ENCODE results near the gene NDC80. TPM values are rescaled to one million over a fixed set of nuclear protein-coding genes. Genes with fewer than 3 reads are reported as not detected.
"Not testable (repeated sequence)": the region's sequence is repeated elsewhere in the genome, so short reads cannot be mapped to it uniquely, and the experiment has no call there.

The NDC80 gene
- polyA plus RNA-seq, 1 donor = 8.9 TPM

DNA sequence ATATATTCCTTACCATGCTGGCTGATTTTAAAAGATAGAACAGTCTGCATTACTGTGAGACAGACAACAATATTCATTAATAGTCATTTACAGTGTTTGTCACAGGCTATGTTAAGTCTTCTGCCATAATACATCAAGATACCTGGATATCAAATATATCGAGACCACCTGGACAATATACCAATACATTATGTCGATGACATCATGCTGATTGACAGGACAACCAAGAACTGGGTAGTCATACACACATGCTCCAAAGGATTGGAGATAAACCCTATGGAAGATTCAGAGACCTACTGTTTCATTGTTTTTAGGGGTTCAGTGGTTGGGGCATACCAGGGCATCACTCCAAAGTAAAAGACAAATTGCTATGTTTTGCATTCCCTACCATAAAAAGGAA is 57.6 kb downstream of the NDC80 start:
- DNase-seq = no peak

DNA sequence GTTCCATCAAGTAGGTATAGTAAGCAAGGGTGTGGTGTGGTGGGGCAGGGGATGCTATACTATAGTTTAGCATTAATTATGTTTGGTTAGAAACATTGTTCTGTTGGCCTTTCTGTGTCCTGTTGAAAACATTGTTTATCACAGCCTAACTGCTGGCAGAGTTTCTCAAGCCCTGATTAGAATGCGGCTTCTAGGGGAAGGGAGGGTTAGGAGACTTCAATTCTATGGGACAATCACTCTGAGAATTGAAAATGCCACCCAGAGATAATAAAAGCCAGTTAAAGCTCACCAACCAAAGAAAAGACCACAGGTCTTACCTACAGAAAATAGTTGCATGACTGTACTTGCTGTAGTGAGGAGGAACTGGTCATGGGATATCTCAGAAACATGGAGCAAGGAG is 64.2 kb downstream of the NDC80 start:
- no peak for DNase-seq

DNA sequence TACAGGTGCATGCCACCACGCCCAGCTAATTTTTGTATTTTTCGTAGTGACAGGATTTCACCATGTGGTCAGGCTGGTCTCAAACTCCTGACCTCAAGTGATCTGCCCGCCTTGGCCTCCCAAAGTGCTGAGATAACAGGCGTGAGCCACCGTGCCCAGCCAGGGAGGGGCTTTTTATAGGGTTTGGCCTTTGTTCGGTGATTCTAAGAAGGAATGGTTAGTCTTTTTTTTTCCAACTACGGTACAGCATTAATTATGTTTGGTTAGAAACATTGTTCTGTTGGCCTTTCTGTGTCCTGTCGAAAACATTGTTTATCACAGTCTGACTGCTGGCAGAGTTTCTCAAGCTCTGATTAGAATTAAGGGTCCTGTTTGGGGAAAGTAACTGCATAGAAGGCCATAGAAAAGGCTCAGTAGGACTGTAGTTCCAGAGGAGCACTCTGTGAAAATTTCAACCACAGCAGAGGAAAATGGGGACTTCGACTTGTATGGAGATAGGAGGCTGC is 64.8 kb downstream of the NDC80 start:
- peak; percentile 6 for DNase-seq

DNA sequence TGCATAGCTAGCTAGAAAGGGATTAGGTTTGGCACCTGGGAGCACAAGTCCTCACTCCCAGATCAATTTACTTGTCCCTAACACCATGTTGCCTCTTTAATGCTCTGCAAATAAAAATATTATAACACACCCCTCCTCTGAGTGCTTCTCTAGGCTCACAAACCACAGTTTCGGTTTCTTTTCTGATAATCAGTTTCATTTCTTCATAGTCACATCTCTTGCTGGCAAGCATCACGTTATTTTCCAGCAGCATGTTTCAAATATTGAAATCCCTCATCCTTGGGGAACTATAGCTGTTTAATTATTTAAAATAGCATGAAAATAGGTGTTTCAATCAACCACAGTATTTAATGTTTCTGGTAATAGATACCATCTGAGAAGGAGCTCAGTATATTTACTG is 70.3 kb downstream of the NDC80 start:
- peak; percentile 40 for DNase-seq

DNA sequence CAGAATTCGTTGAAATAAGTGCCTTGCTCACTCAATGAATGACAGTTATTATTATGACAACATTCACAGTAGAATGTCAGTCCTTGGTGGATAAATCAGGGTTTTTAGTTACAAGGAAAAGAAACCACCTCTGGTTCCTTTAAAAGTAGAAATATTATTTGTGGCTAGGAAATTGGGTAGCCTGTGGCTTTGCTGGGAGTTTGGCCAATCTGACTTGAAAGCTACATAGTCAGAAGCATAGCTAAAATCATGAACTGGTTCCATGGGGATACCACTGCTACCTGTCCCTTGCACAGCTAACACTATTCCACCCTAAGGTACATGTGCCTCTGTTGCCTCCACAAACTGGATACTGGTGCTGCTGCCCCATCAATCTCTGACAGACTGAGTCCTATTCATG is 71.4 kb downstream of the NDC80 start:
- no peak for DNase-seq

DNA sequence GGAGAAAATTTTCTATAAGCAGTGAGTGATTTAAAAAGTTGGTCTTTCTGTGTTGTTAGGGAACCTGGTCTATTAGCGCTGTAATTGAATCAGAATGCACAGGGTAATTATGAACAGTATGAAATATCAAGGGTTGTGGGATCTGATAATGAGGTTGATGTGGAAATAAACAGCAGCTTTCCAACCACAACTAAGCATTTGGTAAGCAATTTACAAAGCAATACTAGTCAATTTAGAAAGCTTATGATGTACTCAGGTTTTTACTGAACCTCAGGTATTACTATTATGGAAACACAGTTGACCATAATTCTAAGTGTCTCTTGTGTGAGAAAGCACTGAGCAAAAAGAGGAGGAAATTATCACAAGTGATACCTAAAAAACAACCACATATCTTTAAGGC is 73.2 kb downstream of the NDC80 start:
- DNase-seq = no peak

DNA sequence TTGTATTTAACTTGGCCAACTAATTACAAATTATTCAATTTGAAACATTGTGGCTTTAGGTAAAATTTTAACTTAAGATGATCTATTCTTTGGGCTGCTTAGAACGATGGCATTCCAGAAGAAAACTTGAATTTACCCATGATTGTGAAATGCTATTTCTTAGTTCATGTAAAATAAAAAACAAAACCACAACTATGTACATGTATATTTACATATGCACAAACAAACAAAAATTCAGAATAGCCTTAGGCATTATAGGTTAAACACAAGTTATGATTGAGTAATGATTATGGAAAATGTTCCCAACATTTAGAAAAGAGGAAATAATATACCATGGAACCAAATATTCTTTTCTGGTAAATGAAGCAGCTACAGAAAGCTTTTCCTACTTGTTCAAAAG is 80.6 kb downstream of the NDC80 start:
- no peak for DNase-seq

DNA sequence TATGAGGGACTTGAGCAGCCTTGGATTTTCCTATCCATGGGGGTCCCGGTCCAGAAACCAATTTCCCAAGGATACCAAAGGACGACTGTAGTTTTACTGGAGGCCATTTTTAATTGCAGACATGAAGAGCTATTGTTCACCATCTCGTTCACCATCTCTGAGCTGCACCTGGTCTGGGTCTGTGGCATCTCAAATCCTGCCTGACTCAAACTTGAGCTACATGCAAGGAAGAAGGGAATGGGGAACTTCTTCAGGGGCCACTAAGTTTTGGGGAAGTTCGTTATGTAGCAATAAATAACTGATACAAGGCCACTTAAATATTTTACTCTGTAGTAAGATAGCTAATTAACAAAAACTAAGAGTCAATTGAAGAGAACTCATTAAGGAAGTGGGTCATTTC is 82.1 kb downstream of the NDC80 start:
- no peak for DNase-seq

DNA sequence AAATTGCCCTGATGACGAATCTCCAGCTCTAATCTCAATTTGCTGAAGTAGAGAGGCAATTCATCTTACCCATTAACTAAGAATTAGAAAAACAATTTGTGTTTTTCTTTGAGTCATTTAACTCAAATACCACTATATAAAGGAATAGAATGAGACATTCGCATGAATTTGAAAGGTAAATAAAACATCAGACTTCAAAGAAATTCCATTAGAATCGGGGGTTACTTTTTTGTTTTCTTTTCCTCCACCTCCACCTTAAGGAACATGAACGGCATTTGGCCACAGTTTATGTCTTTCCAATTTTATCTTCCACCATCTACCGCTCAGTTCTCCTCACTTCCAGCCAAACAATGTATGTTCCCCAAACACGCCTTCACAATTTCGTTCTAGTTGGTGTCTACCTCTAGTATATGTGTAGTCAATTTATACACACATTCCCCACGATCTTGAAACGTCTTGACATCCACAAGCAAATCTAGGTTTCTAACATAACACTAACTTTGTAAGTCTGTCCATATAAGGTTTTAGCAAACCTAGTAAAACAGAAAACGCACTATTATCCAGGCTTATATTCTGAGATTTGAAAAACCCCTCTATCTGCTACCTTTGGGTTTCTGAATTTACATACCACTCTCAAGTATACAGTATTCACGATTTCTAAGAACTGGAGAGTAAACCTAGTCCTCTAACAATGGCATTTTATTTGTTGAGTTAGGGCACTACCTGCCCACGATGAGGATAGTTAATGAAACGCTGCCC is 83.0 kb downstream of the NDC80 start:
- no peak for DNase-seq

DNA sequence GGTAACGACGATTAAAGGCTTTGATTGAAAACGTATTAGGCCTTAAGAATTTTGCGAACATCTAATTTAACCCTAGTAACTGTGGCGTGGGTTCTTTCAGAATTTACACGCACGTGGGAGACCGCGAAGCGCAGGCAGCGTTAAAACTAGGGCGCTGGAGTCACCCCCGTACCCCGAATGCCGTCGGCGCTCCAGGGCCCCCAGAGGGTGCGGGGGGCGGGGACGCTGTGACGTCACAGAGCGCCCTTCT is 83.5 kb downstream of the NDC80 start:
- no peak for DNase-seq

DNA sequence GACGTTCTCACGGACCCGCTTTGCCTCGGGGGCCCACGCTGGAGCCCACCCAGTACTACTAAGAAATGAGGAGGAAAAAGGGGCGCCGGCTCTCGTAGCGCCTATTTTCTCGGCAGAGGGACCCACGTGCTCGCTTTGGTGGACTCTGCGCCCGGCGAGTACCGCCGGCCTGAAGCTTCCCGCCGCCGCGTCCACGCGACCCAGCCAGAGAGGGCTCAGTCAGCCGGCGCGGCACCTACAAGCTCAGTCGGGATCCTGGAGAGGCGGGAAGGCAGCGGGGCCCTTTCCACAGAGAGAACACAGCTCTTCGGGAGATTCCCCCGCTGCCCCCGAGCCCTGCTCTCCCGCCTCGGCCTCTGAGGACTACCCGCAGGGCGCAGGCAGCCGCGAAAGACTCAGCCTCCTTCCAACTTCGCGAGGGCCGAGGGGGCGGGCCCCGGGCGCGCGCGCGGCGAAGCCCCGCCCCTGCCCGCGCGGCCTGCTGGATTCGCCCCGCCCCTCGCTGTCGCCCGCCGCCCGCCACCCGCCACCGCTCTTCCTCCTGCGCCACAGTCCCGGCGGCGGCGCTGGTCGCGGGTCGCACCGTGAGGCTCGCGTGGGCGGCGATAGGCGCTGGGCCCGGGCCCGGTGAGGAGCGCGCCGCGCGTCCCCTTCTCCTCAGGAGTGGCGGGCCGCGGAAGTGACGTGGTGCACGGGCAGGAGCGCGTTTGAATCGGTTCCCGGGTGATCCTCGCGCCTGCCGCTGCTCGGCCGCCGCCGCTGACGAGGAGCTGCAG is 84.0 kb downstream of the NDC80 start, which contains the start of gene SMCHD1:
Gene SMCHD1 (plus strand): TSS at position 549 of the 776 bp plus-strand sequence. CDS start 350 bp downstream, outside the sequence.
- DNase-seq = peak; percentile 90

DNA sequence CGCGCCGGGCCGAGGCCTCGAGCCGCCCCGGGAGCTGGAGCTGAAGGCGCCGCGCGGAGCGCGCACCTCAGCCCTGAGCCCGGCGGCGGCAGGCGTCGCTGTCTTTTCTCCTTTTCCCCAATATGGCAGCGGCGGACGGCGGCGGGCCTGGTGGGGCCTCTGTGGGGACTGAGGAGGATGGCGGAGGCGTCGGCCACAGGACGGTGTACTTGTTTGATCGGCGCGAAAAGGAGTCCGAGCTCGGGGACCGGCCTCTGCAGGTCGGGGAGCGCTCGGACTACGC is 84.5 kb downstream of the NDC80 start:
- DNase-seq = no peak

DNA sequence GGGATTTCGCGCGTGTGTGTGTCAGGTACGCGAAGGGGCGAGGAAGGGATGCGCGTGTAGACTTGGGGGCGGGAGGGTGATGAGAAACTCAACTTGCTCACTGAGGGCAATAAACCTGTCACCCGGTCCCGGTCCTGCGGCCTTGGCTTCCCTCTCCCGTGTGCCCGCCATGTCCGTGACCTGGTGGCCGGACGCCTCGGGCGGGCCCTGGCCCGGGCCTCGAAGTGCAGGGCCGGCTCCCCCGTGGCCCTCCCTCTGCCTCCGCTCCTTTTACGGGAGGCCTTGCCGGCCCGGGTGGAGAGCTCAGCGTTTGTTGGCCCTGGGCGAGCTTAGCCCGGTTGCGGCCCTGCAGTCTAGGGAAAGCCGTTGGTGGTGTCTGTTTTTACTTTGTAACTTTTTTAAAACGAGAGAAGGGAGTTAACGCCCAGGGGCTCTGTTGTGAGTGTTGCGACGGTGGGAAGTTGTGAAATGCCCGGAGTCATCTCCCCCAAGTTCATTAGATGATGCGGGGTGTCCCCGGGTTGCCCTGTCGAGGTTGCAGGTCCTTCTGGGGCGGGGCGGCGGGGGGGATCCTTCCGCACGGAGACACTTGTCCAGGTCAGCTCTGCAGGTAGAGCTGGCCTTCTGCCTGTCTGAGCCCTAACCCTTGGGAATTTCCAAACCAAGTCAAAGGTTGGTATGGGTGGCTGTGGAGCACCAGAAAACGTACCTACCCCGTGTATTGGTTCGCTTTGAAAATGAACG is 85.1 kb downstream of the NDC80 start:
- DNase-seq = peak; percentile 43

DNA sequence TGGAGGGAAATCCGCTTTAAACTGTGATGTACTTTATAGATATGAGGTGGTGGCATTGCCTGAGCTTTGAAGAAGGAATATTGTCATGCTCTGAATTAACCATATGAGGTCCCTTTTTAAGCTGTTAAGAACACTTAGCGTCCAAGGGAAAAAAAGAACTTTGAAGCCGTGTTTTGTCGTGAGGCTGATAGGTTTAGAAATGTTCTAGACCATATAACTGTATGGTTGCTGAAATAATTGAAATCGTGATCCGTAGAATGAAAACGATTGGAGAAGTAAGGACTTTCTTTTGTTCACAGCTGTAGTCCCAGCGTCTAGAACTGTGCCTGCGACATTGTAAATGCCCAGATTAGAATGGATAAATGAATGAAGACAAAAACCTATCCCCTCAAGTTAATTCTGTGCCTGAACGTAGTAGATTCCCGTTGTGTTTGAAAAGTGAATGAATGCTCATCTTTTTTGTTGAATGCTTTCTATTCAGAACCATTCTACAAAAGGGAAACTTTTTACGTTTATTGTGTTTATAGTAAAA is 85.7 kb downstream of the NDC80 start:
- no peak for DNase-seq

DNA sequence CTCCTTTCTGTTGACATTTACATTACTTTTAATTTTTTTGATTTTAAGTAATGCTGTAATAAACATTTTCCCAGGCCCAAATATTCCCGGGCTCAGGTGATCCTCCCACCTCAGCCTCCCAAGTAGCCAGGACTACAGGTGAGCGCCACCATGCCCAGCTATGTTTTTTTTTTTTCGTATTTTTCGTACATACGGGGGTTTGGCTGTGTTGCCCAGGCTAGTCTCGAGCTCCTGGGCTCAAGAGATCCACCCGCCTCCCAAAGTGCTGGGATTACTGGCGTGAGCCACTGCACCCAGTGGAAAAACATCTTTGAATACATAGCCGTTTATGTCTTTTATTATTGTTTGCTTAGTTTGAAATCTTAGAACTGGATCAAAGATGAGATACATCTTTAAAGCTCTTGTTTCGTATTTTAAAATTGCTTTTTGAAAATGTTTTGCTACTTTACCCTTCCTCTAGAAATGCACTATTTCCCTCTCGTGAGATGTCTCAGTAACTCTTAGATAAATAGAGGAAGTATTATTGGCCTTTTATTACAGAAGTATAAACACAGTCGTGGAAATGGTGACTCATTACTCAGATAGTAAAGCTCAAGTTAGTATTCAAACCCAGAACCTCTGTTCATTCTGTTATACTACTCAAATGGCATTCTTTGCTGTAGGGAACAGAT is 86.6 kb downstream of the NDC80 start:
- peak; percentile 19 for DNase-seq

DNA sequence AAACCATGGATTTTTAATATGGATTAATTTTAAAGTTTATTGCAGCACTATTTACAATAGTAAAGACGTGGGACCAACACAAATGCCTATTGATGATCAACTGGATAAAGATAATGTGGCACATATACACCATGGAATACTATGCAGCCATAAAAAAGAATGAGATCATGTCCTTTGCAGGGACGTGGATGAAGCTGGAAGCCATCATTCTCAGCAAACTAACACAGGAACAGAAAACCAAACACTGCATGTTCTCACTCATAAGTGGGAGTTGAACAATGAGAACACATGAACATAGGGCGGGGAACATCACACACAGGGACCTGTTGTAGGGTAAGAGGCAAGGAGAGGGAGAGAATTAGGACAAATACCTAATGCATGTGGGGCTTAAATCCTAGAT is 89.5 kb downstream of the NDC80 start:
- not testable (repeated sequence) for DNase-seq

DNA sequence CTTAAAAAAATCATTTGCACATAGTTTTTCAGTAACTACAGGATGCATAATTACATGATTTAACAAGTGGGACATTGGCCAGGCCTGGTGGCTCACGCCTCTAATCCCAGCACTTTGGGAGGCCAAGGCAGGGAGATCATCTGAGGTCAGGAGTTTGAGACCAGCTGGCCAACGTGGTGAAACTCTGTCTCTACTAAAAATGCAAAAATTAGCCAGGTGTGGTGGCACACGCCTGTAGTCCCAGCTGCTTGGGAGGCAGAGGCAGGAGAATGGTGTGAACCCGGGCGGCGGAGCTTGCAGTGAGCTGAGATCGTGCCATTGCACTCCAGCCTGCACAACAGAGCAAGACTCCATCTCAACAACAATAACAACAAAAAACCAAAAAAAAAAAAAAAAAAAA is 90.9 kb downstream of the NDC80 start:
- DNase-seq = not testable (repeated sequence)

DNA sequence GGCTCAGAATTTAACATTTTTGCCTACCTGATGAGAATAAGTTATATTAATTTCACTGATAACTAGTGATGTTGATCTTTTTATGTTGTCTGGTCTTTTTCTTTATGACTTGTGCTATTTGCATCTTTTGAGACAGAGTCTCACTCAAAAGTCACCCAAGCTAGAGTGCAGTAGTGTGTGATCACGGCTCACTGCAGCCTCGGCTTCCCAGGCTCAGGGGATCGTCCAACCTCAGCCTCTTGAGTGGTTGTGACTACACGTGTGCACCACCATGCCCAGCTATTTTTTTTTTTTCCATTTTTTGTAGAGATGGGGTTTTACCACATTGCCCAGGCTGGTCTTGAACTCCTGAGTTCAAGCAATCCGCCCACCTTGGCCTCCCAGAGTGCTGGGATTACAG is 91.6 kb downstream of the NDC80 start:
- no peak for DNase-seq
